ENCODE data around the gene B4GAT1. TPM values are rescaled to one million over a fixed set of nuclear protein-coding genes. Genes with fewer than 3 reads are reported as not detected.

Gene B4GAT1
- total RNA-seq, 1 donor from 2014 or later = 36.7 TPM

DNA sequence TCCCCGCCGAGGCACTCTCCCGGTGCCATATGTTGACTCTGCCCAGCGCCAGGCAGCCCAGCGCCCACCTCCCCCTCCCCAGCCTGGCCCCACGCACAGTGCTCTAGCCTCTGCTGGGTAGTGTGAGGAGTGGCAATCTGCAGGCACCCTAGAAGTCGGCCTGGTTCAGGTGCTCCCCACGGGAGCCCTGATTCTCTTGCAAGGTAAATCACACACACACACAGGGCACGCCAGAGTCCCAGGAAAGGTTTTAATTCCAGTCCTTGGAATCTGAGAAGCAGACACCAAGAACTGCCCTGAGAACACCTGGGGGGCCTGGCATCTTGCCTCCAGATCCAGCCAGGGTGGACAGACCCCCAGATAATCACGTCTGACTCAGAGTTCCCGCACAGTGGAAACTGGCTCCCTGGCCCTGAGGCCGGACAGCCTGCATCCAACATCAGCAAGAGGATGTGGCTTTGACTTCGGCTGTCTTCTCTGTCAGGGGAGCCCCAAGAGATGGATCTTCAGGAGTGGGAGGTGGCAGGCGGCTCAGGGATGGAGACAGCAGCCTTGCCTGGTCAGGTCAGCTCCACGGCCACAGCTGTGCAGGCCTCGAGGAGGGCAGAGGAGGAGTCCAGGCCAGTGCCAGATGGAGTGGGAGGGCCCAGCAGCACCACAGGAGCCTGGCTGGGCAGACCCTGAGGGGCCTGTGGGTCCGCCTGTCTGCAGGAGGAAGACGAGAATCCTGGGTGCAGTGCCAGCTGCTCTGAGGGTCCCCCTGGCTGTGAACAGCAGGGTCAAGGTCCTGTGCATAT is 10.1 kb downstream of the B4GAT1 start:
- no peak for DNase-seq (ENCODE audit: low read depth, low spot score)

DNA sequence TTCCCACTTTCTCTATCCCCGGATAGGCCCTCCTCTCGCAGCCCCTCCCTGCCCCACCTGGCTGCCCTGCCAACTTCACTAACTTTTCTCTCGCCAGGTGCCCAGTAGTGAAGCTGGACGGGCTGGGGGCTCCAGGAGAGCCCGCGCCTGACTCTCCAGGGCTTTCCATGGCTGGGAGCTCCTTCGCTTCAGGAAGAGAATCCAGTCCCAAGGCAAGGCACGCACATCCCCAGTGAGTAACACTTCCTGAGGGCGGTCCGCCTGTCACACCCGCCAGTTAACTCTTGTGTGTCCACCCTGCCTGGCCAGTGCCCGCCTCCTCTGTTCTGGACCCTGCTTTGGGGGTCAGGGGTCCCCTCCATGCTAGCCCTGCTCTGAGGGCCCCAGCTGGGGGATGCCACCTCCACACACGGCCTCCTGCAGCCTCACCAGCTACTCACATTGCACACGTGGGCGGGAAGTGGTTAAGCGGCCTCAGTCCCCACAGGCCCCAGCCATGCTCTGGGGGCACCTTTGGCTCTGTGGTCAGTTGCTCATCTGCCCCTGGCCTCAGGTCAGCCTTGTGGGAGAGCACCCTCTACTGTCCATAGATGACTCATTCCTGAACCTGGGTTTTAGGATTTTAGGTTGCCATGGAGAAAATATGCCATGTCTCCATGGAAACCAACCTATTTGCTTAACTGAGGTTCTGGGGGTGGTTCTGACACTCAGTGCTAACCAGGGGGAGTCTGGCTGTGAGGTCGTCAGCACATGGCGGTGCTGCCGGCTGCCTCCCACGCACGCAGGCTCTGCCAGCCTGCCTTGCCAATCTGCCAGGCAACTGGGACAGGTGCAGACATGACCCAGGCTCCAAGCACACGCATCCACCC is 11.0 kb downstream of the B4GAT1 start, which contains the start of gene RIN1:
Gene RIN1 (minus strand): TSS at position 201 of the 869 bp plus-strand sequence. CDS start 32 bp downstream, at position 169.
- peak; percentile 70 for DNase-seq (ENCODE audit: low read depth, low spot score)

DNA sequence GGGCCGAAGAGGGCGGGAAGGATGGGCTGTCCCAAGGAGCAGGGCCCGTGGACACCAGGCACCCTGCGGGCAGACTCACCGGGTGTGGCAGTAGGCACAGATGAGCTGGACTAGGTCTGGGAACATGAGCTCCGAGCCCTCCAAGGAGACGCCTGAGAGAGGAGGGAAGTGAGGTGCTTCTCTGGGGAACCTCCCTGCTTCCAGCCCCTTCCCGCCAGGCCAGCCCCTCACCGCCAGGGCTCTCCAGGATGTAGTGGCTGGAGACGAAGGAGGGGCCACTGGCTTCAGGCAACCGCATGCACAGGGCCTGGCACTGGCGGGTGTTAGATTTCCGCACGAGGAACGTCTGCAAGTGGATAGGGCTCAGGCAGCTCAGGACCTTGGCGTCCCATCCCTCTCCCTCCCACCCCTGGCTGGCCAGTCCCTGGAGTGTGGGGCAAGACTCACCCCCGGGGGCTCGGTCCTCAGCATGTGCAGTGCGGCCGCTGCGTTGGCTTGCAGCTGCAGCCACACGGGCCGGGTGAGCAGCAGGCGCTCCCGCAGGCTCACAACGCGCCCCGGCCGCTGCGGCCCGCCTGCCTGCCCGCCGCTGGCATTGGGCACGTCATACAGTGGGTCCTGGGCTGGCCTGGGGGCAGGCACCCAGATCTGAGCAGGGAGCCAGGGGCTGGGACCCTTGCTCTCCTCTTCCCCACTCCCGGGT is 11.7 kb downstream of the B4GAT1 start:
- DNase-seq (ENCODE audit: low read depth, low spot score) = no peak

DNA sequence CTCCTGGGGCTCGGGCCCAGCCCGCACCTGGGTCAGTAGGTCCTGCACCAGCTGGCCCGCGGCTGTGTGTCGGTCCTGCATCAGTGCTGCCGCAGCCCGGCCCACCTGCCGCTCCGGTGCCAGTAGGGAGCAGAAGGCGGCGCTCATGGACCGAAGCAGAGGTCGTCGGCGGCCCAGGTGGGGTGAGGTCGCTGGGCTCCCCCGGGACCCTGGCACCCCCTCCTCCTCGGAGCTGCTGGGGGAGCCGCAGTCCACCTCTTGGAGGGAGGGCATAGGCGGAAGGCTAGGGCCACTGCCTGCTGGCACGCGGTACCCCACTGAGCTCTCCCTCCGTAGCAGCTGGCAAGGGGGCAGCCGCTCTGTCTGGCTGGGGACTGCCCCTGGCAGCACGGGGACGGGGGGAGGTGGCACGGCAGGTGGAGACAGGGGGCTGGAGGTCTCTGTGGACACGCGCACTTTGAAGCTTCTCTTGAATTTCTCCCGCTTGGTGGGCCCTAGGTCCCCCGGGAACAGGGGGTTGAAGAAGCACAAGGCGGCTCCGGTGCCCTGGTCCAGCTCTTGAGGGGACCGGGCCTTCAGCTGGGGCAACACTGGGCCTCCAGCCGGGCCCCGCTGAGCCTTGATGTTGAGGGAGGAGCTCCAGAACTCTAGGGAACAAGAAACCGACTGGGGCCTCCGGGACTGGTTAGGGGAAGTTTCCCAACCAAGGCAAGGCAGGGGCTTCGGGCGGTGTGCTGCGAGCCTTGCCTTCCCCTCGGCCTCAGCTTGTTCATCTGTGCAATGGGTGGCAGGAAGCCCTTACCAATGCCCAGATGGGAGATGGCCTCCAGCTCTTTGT is 12.6 kb downstream of the B4GAT1 start:
- no peak for DNase-seq (ENCODE audit: low read depth, low spot score)

DNA sequence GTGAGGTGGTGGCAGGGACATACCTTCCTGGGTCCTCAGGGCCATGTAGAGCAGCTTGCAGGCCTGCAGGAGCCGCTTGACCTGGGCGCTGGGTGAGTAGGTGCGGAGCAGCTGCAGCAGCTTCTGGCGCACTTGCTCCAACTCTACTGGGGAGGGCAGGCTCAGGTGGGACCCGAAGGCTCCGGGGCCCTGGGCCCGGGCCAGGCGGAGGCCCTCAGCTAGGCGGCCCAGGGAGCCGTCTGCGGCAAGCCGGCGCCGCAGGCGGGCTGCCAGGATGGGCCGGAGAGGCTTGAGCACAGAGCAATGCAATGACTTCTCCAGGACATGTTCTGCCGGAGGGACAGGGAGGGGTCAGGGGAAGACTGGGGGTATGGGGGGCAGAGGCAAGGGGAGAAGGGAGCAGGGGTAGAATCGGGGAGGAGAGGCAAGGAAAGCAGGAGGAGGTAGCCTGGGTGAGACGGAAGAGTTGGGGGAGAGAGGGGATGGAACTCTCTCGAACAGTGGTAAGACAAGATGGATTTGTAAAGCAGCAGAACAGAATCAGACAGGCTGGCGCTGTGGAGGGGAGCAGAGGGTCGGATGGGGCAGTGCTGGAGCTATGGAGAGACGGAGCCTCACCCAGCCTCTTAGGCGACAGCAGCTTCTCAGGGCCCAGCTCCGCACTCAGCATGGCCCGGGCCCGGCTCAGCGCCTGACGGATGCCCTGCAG is 13.4 kb downstream of the B4GAT1 start:
- DNase-seq (ENCODE audit: low read depth, low spot score) = no peak

DNA sequence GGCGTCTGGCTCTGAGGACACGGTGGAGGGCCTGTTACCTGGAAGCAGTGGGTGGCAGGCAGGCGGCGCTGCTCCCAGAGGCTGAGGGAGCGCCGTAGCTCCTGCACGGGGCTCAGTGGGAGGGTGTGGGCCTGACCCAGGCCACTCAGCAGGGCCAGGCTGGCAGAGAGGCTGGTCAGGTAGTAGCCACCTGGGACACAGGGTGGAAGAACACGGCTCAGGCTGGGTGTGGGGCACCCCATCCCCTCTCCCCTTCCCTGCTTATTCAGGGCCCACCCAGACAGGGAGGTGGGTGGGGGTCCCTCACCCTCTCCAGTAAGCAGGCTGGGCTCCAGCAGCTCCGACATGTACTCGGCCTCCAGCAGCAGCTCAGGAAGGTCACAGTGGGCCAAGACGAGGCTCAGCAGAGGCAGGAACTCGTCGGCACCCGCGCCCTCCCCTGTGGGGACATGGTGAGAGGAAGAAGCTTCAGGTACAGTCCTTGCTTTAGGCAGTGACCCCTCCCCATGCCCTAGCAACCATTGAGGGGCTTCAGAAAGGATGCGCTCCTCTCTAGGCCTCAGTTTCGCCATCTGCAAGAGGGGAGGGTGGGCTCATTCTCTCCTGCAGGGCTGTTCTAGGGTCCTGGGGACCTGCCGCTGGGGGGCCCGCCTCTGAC is 14.1 kb downstream of the B4GAT1 start:
- no peak for DNase-seq (ENCODE audit: low read depth, low spot score)

DNA sequence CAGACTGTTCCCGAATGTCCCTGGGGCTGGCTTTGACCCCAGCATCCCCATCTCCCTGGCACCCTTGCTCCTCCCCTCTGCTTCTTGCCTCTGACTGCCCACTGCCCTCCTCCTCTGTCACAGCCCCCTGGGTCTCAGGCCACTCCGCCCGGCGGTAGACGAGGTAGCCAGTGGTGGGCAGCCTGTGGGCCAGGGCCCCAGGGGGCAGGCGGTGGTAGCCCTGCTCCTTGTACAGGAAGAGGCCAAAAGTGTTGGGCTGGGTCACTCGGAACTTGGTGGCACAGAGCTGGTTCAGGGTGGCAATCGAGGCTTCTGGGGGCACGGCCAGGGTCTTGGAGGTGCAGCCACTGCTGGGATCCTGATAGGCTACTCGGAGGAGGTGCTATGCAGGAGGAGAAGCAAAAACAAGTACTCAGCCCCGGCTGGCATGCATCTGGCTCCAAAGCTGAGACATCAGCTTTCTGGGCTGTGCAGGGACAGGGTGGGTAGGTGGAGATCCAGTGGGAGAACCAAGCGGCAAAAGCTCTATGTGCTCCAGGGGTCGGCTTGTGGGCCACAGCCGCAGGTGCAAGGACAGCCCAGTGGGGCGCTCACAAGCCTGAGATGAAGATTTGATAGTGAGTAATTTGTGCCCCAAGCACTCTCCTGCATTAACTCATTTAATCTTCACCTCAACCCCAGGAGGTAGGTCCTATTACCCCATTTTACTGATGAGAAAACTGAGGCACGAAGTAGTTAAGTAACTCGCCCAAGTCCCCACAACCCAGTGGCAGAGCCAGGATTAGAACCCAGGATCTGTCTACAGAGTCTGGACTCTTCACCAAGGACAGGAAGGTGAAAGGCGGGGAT is 14.8 kb downstream of the B4GAT1 start:
- DNase-seq (ENCODE audit: low read depth, low spot score) = no peak

DNA sequence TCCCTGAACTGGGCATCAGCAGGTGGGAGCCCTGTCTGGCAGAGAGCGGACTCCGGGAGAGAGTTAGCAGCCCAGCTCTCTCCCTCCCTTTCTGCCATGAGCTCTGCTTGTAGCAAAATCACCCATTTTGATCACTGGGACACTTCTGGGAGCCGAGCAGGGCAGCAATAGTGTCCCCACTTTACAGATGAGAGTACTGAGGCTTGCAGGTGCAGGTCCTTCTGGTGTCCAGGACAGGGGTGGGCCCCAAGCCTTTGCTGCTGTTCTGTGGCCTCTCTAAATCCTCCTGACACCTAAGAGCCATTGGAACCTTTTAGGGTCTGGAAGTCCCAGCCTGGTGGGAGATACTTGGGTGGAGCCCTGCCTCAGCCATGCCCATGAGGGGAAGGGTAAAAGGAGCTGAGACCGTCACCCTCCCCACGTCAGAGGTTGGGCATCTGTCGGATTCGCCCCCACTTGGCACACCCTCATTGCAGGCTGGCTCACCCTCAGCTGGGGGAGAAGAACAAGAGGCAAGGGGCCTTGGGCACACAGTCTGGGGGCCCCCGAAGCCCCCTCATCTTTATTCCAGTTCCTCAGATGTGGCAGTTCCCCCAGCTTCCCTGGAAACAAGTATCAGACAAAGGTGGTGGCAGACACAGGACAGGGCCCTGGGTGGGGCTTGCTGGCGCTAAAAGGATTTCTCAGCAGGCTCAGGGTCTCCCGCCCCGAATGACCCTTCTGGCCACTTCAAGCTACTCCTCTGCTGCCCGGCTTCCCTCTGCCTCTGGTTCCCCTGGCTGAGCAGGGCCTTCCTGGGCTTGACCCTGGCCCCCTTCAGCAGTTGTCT is 15.7 kb downstream of the B4GAT1 start:
- no peak for DNase-seq (ENCODE audit: low read depth, low spot score)

DNA sequence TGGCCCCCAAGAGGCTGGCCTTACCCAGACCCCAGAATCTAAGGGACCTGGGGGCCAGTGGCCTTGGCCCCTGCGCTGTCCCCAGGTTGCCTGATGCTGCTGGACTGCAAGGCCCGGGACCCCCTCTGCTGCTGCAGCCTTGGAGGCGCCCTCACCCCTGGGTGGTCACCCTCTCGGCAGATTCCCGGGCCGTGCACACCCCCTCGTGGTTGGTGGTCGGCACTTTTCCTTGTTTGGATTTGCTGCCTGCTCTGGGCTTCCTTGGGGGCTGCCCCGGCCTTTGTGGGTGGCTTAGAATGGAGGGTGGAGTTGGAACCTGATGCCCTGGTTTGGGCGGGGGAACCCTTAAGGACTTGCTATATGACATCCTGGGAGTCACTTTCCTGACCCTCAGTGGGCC is 16.5 kb downstream of the B4GAT1 start:
- DNase-seq (ENCODE audit: low read depth, low spot score) = no peak

DNA sequence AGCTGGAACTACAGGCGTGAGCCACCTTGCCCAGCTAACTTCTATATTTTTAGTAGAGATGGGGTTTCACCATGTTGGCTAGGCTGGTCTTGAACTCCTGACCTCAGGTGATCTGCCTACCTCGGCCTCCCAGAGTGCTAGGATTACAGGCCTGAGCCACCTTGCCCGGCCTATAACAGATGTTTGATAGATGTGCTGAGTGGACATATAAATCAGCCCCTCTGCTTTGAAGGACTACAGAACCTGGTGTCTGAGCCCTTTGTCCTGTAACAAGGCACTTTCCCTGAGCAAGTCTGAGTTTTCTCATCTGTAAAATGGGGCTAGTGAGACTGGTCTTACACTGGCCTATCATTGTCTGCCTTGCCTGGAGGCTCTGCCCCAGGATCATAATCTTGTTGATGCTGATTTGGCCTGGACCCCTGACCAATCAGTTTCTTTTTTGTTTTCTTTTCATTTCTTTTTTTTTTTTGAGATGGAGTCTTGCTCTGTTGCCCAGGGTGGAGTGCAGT is 18.2 kb downstream of the B4GAT1 start:
- DNase-seq (ENCODE audit: low read depth, low spot score) = no peak

DNA sequence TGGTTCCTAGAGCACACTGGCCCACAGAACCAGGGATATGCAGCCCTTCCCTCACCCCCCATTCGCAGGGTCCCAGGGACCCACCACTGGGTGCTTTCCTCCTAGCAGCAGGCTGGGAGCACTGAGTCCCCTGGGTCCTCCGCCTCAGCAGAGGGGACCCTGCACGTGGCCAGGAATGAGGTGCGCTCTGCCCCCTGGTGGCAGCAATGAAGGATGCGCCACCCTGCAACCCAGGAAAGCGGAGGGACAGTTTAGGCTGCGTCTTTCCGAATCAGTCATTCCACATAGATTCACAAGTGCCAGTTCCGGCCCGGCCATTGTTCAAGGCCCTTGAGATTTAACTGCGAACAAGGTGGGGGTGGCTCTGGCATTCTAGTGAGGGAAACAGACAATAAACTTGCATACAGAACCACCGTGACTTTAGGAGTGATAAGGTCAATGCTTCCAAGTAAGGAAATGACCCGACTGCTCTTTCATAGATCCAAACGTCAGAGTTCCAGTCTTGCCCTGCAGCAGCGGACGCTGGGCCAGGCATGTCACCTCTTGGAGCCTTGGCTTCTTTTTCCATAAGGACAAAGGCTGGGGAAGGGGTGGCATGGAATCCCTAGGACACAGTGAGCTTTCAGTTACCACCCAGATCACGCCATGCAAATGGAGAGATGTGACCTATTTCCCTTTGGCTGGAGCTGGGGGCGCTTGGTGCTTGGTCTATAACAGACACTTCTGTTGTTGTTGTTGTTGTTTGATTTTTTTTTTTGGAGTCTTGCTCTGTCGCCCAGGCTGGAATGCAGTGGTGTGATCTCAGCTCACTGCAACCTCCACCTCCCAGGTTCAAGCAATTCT is 18.9 kb downstream of the B4GAT1 start:
- DNase-seq (ENCODE audit: low read depth, low spot score) = no peak

DNA sequence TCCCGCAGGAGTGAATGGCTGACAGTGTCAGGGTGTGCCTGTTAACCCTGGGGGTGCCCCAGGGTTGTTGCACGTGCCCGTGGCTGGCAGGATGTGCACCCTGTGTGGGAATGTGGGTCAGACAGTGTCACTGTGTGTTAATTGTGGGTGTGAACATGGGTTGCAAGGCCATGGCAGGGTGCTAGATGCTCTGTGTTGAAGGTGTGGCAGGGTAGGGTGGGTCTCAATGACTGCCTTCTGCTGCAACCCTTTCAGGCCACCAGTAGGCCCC is 19.5 kb downstream of the B4GAT1 start:
- DNase-seq (ENCODE audit: low read depth, low spot score) = no peak

DNA sequence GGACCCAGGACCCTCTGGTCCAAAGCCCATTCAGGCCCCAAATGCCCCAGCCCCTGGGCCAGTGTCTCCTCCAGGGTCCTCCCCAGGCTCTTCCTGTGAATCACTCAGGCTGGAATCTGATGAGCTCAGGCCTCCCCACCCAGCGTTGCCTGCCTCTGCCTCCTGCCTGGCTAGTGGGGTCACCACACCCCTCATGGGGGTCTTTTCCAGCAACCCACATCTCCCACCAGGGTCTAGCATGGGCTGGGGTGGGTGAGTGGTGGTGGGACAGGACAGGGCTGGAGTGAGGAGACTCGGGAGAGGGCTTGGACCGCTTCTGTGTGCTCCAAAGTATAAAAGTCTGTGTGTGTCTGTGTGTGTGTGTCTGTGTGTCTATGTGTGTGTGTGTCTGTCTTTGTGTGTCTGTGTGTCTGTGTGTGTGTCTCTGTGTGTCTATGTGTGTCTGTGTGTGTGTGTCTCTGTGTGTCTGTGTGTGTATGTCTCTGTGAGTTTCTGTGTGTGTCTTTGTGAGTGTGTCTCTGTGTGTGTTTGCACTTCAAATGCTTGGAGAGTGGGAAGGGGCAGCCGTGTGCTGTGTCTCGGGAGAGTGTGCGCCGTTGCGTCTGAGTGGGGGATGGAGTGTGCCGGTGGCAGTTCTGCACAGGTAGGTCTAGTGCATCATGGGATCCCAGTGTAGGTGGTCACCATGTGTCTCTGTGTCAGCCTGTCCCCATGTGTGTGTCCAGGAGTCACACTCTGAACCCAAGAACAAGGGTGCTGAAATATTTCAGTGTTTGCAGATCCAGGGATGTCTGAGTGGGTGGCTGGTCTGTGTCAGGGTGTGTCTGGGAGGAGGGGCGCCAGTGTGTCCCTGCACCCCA is 20.0 kb downstream of the B4GAT1 start:
- no peak for DNase-seq (ENCODE audit: low read depth, low spot score)

DNA sequence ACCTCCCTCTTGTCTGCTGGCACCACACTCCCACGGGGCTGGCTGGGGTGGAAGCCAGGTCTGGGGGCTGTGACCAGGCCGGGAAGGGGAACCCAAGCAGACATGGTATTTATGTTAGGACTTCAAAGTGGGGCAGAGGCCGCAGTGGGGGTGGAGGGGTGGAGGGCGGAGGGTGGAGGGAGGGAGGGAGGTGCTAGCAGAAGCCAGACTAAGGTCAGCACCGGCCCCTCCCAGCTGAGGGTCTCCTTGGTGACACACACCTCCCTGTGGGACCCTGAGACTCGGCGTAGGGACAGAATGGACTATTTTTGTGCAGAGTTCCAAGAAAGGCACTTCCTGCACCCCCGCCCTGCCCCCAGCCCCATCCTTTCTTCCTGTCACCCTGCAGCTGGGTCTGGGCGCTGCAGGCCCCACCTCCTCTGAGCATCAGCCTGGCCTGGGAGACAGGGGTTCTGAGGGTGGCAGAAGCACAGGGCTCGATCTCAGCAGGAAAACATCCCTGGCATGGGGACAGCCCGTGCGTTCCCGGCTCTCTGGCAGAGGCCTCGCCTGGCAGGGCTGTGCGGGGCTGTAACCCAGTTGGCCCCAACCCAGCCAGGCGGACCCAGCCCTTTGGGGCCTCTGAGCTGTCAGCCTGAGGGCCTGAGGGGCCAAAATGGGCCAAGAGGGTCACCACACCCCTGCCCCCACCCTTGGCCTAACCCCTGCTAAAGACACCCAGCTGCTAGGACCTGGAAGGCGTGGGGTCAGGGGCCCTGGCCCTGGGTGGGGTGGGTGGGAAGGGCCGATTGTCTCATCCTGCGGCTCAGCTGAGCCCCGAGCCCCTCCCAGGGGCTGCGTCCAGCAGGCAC is 20.9 kb downstream of the B4GAT1 start:
- DNase-seq (ENCODE audit: low read depth, low spot score) = no peak

DNA sequence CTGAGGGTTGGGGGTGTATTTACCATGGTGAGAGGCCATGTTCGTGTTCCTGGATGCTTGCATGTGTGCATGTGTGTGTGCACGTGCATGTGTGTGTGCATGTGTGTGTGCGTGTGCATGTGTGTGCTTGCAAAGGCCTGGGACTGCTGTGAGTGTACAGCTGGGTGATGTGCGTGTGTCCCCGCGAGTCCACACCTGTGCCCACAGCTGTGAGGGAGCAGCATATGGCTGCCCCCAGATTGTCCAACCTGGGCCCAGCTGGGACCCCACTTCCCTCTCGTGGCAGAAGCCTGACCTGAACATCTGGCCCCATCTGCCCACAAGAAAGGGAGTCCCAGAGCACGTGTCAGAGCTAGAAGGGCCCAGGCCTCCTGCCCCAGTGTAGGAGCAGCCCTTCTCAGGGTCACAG is 22.2 kb downstream of the B4GAT1 start:
- no peak for DNase-seq (ENCODE audit: low read depth, low spot score)

All from pulmonary artery endothelial cell (primary cell).